ENCODE data around the gene GALC. TPM values are rescaled to one million over a fixed set of nuclear protein-coding genes. Genes with fewer than 3 reads are reported as not detected.
A peak's percentile ranks its signal among the peaks of the same experiment; 100 is the strongest.

Gene GALC
- total RNA-seq, 1 experiment from 2014 or later: 19.9 TPM

GRCh38 chr14:88013750-88014349 is 20.9 kb upstream of the GALC start:
- Mint-ChIP-seq H3K27ac (ENCODE audit: unreplicated experiment) (no peak overlapping the region), H3K9me3 (ENCODE audit: unreplicated experiment) (no peaks in the 10 kb centered on the region), H3K4me3 (ENCODE audit: unreplicated experiment) (no peak overlapping the region), H3K4me1 (ENCODE audit: low read depth, unreplicated experiment) (peaks cover 7% of the 10 kb centered on the region), H3K27me3 (ENCODE audit: insufficient read depth, unreplicated experiment) (peaks cover 3% of the 10 kb centered on the region), H3K36me3 (ENCODE audit: insufficient read depth, unreplicated experiment) (no peaks in the 10 kb centered on the region)
- Histone ChIP-seq H3K9me3 (no peaks in the 10 kb centered on the region), H3K4me3 (ENCODE audit: low read depth, low read length) (no peak overlapping the region), H3K27me3 (replicated peaks; ENCODE audit: control insufficient read depth, insufficient read depth, low read length) (no peaks in the 10 kb centered on the region), H3K36me3 (ENCODE audit: control insufficient read depth, insufficient read depth, low read length) (no peaks in the 10 kb centered on the region), H3K4me1 (no peaks in the 10 kb centered on the region)
- POLR2A ChIA-PET: no interaction called here
- CTCF ChIA-PET: interaction anchor here (0.7 to 2.4 kb wide), 6 partner anchors 153 to 366 kb away, joined by 3 to 12 read pairs (median 4); no protein-coding TSS in a partner anchor
- intact Hi-C loops (cut with micrococcal nuclease; ENCODE audit: unreplicated experiment): loop anchor here (1.0 to 5.0 kb wide), 7 partner anchors 69 to 548 kb away; partner anchors contain the start of gene ZC3H14
- BruUV-seq (replicated peaks): no TSS peak
- TF ChIP-seq CTCF (IDR thresholded peaks at IDR 0.05; ENCODE audit: insufficient read depth in 1 of 2, low read depth in 1 of 2, low read length in 1 of 2, severe bottlenecking in 1 of 2, unreplicated experiment in 1 of 2): peak; percentile 88 to 95
- peak; percentile 74 to 76 for DNase-seq

GRCh38 chr14:88012495-88012894 is 19.5 kb upstream of the GALC start:
- intact Hi-C loops (cut with micrococcal nuclease; ENCODE audit: unreplicated experiment): loop anchor here (5.0 kb wide), 2 partner anchors 425 to 550 kb away; partner anchors contain the start of gene ZC3H14
- no peak for DNase-seq
- no peaks in the 10 kb centered on the region for H3K9me3 Mint-ChIP-seq (ENCODE audit: unreplicated experiment)
- H3K4me3 Mint-ChIP-seq (ENCODE audit: unreplicated experiment): no peak overlapping the region
- TF ChIP-seq CTCF (IDR thresholded peaks at IDR 0.05; ENCODE audit: insufficient read depth in 1 of 2, low read depth in 1 of 2, low read length in 1 of 2, severe bottlenecking in 1 of 2, unreplicated experiment in 1 of 2): no peak
- H3K4me1 Mint-ChIP-seq (ENCODE audit: low read depth, unreplicated experiment): peaks cover 7% of the 10 kb centered on the region
- Histone ChIP-seq H3K4me1 (no peaks in the 10 kb centered on the region), H3K4me3 (ENCODE audit: low read depth, low read length) (no peak overlapping the region), H3K36me3 (ENCODE audit: control insufficient read depth, insufficient read depth, low read length) (no peaks in the 10 kb centered on the region), H3K9me3 (no peaks in the 10 kb centered on the region), H3K27me3 (replicated peaks; ENCODE audit: control insufficient read depth, insufficient read depth, low read length) (no peaks in the 10 kb centered on the region)
- no peaks in the 10 kb centered on the region for H3K36me3 Mint-ChIP-seq (ENCODE audit: insufficient read depth, unreplicated experiment)
- H3K27me3 Mint-ChIP-seq (ENCODE audit: insufficient read depth, unreplicated experiment): peaks cover 3% of the 10 kb centered on the region
- BruUV-seq (replicated peaks): no TSS peak
- POLR2A ChIA-PET: no interaction called here
- H3K27ac Mint-ChIP-seq (ENCODE audit: unreplicated experiment): no peak overlapping the region
- CTCF ChIA-PET: interaction anchor here (0.5 to 1.5 kb wide), 3 partner anchors 156 to 221 kb away, joined by 3 to 6 read pairs (median 3); no protein-coding TSS in a partner anchor

- Mint-ChIP-seq H3K27me3 (ENCODE audit: insufficient read depth, unreplicated experiment) (peaks cover 9% of the 10 kb centered on the region), H3K36me3 (ENCODE audit: insufficient read depth, unreplicated experiment) (no peaks in the 10 kb centered on the region), H3K4me1 (ENCODE audit: low read depth, unreplicated experiment) (peaks cover 7% of the 10 kb centered on the region), H3K4me3 (ENCODE audit: unreplicated experiment) (no peak overlapping the region), H3K9me3 (ENCODE audit: unreplicated experiment) (no peaks in the 10 kb centered on the region), H3K27ac (ENCODE audit: unreplicated experiment) (no peak overlapping the region)
- Histone ChIP-seq H3K27me3 (replicated peaks; ENCODE audit: control insufficient read depth, insufficient read depth, low read length) (no peaks in the 10 kb centered on the region), H3K4me1 (no peaks in the 10 kb centered on the region), H3K36me3 (ENCODE audit: control insufficient read depth, insufficient read depth, low read length) (no peaks in the 10 kb centered on the region), H3K9me3 (no peaks in the 10 kb centered on the region), H3K4me3 (ENCODE audit: low read depth, low read length) (no peak overlapping the region)
- TF ChIP-seq CTCF (IDR thresholded peaks at IDR 0.05; ENCODE audit: insufficient read depth in 1 of 2, low read depth in 1 of 2, low read length in 1 of 2, severe bottlenecking in 1 of 2, unreplicated experiment in 1 of 2): no peak
- intact Hi-C loops (cut with micrococcal nuclease; ENCODE audit: unreplicated experiment): loop anchor here (5.0 kb wide), 2 partner anchors 427 to 552 kb away; partner anchors contain the start of gene ZC3H14
- ChIA-PET POLR2A (no interaction called here), CTCF (no interaction called here)
- BruUV-seq (replicated peaks): no TSS peak
- DNase-seq: no peak
These were observed 17.3 kb upstream of the GALC start for GRCh38 chr14:88010331-88010730.

Data from Caco-2 (cell line).